Esophagus muscularis mucosa (tissue), 4 donors: ENCODE measurements around the gene KLHL12. TPM values are rescaled to one million over a fixed set of nuclear protein-coding genes. Genes with fewer than 3 reads are reported as not detected.

ENCODE experiments used
- DNase-seq: peaks from one replicate; pipeline ENCODE4 v3.0.0-alpha.2; 2017; ENCODE audit errors: extremely low spot score
- H3K27ac ChIP-seq, 4 donors: fragments of 200-600 bp; sonication (generic); replicated peaks in 1 of 4; 1 replicate in 3 of 4; 2 replicates in 1 of 4; pipeline ENCODE4 v1.5.1; 2016 to 2019; ENCODE audit warnings: mild to moderate bottlenecking in 1 of 4
- H3K27me3 ChIP-seq, 4 donors: fragments of 200-600 bp; sonication (generic); one replicate each; pipeline versions ENCODE4 v1.5.1 to v1.6.0; 2016 to 2019
- H3K36me3 ChIP-seq, 4 donors: fragments of 200-600 bp; sonication (generic); one replicate each; pipeline ENCODE4 v1.5.1; 2016 to 2019
- H3K4me1 ChIP-seq, 4 donors: fragments of 200-600 bp; sonication (generic); one replicate each; pipeline ENCODE4 v1.5.1; 2016 to 2019
- H3K4me3 ChIP-seq, 4 donors: fragments of 200-600 bp; sonication (generic); 1 replicate in 2 of 4; 2 replicates in 2 of 4; pipeline ENCODE4 v1.5.1; 2016 to 2019; ENCODE audit warnings: mild to moderate bottlenecking in 4 of 4, moderate library complexity in 1 of 4
- H3K9me3 ChIP-seq, 4 donors: fragments of 200-600 bp; sonication (generic); 1 replicate in 3 of 4; 2 replicates in 1 of 4; pipeline ENCODE4 v1.5.1; 2016 to 2019
- EP300 ChIP-seq: sonication (generic); formaldehyde crosslinking; IDR thresholded peaks from one replicate; pipeline ENCODE4 v1.6.1; 2017; ENCODE audit warnings: antibody characterized with exemption
- POLR2A ChIP-seq: fragments of 450-650 bp; IDR thresholded peaks from one replicate; pipeline ENCODE4 v1.6.1; 2017; ENCODE audit warnings: antibody characterized with exemption, moderate library complexity, mild to moderate bottlenecking, low read depth
- POLR2AphosphoS5 ChIP-seq, 2 donors: sonication (generic); formaldehyde crosslinking; IDR thresholded peaks; one replicate each; pipeline ENCODE4 v1.6.1; 2017; ENCODE audit warnings: antibody characterized with exemption in 2 of 2
- WGBS: methylation state at CpG from one replicate; pipeline ENCODE4 v1.1.5; 2018; 5-methylcytosine and 5-hydroxymethylcytosine counted together
- intact Hi-C: fragments of 100-400 bp; cut with DNase I; formaldehyde crosslinking; loops from one replicate; pipeline ENCODE4 v1.15.1; 2023
- total RNA-seq, 4 donors: library from RNA; depleted of rRNA; stranded (reverse); fragments of >200 nt; gene quantifications; one replicate each; pipeline versions ENCODE4 v1.1.0 to v1.2.1, GENCODE V29; 2016
- TF ChIP-seq, protein P1 (sequence below), 3 experiments: fragments of 200-600 bp in 2 of 3; fragments of 450-650 bp in 1 of 3; sonication (generic) in 2 of 3; IDR thresholded peaks; one replicate each; pipeline ENCODE4 v1.5.1; 2017 to 2019; ENCODE audit warnings: antibody characterized with exemption in 3 of 3, mild to moderate bottlenecking in 2 of 3, moderate library complexity in 1 of 3

The KLHL12 gene
- total RNA-seq, 4 donors from 2014 or later, result 16.7 to 22.4 (median 19.3) TPM

DNA sequence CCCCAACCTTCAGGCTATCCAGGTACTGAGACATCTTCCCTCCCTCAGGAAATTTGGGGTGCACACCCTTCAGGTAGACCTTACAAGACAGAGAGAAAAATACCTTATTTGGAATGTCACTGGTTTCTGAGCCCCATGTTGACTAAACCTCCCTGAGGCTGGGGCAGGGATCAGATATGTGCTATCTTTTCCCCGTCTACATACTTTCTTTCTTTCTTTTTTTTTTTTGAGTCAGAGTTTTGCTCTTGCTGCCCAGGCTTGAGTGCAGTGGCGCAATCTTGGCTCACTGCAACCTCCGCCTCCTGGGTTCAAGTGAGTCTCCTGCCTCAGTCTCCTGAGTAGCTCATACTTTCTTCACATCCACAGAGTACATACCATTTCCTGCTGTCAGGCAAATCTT is 38.4 kb upstream of the KLHL12 start:
- no peak for DNase-seq
- no peak overlapping the region for H3K4me3 ChIP-seq
- peak overlapping the region in 1 of 4 donors; percentile 95 for H3K27ac ChIP-seq
- H3K36me3 ChIP-seq, result peaks cover 13 to 44% (median 41%) of the 10 kb centered on the region in 4 donors
- TF ChIP-seq POLR2AphosphoS5 (IDR thresholded peaks at IDR 0.05), result no peak
- no peak for TF ChIP-seq POLR2A
- H3K27me3 ChIP-seq, result no peaks in the 10 kb centered on the region
- peaks cover 21 to 31% (median 23%) of the 10 kb centered on the region in 4 donors for H3K4me1 ChIP-seq
- WGBS, result 82% methylated on average over 3 of the region's 3 CpGs
- H3K9me3 ChIP-seq, result no peaks in the 10 kb centered on the region
- intact Hi-C loops, result loop anchor here (5.0 kb wide), 1 partner anchor 42 kb away; the partner anchor contains the start of gene TMEM183A

DNA sequence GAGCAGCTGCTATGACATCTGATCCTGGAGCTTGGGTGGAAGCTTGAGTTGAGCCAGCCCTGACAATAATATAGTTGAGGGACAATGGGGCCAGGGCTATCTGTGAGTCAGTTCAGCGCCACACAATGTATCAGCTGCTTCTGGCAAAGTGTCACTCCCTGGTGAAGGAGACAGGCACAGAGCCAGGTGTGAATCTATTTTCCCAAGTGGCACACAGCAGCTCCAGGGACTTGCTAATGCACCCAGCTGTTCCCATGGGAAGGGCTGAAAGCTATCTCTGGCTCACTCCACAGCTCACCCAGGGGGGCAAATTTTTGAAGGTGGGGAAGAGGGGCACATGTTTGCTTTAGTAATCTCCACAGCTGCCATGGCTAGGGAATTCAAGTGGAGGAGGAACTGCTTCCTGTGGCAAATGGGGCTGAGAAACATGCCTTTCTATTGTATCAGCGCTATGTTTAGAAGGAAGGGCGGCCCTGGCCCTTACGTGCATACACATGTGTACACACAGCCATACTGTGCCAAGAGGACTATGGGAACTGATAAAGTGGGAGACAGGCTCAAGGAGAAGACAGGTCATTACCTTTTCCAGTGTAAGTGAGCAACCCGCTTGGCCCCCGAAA is 37.9 kb upstream of the KLHL12 start:
- peaks cover 13 to 44% (median 41%) of the 10 kb centered on the region in 4 donors for H3K36me3 ChIP-seq
- no peak overlapping the region for H3K27ac ChIP-seq
- TF ChIP-seq EP300 (no peak), POLR2A (no peak), POLR2AphosphoS5 (IDR thresholded peaks at IDR 0.05) (no peak)
- TF ChIP-seq, protein P1, sequence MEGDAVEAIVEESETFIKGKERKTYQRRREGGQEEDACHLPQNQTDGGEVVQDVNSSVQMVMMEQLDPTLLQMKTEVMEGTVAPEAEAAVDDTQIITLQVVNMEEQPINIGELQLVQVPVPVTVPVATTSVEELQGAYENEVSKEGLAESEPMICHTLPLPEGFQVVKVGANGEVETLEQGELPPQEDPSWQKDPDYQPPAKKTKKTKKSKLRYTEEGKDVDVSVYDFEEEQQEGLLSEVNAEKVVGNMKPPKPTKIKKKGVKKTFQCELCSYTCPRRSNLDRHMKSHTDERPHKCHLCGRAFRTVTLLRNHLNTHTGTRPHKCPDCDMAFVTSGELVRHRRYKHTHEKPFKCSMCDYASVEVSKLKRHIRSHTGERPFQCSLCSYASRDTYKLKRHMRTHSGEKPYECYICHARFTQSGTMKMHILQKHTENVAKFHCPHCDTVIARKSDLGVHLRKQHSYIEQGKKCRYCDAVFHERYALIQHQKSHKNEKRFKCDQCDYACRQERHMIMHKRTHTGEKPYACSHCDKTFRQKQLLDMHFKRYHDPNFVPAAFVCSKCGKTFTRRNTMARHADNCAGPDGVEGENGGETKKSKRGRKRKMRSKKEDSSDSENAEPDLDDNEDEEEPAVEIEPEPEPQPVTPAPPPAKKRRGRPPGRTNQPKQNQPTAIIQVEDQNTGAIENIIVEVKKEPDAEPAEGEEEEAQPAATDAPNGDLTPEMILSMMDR (IDR thresholded peaks at IDR 0.05), result no peak
- intact Hi-C loops, result loop anchor here (5.0 kb wide), 1 partner anchor 42 kb away; the partner anchor contains the start of gene TMEM183A
- WGBS, result 83% methylated on average over 6 of the region's 6 CpGs
- H3K4me3 ChIP-seq, result no peak overlapping the region
- H3K27me3 ChIP-seq, result no peaks in the 10 kb centered on the region
- DNase-seq, result no peak
- H3K9me3 ChIP-seq, result no peaks in the 10 kb centered on the region
- peaks cover 21 to 31% (median 23%) of the 10 kb centered on the region in 4 donors for H3K4me1 ChIP-seq

DNA sequence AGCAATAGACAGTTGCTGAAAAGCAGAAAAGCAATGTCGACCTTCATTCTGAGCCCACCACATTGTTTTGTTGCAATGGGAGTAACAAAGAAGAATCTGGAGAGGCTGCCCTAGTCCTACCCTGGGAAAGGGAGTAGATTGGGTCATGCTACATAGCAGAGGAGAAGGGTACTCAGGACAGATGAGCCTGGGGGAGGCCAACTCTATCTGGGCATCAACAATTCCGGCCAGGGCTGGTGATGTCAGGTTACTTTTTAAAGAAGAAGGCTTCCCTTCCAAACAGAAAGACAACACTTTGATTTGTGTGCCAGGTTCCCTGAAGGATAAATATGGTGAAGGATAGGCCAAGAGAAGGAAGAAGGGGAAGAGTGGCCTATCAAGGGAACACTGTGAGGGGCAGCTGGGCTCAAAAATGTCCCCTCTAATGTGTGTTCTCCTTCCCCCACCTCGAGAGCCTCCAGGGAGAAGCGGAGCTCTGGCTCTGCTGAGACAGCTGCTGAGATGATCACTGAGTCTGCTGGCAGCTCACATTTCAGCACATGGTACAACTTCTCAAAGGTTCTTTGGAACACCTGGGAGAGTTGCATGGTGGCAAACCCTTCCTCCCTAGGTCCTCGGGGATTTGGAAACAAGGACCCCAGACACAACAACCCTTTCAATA is 34.3 kb upstream of the KLHL12 start:
- Histone ChIP-seq H3K4me1 (peaks cover 25 to 30% (median 28%) of the 10 kb centered on the region in 4 donors), H3K4me3 (no peak overlapping the region), H3K27ac (no peak overlapping the region), H3K27me3 (peaks cover 0 to 4% (median 0%) of the 10 kb centered on the region in 4 donors), H3K9me3 (no peaks in the 10 kb centered on the region), H3K36me3 (peaks cover 13 to 44% (median 41%) of the 10 kb centered on the region in 4 donors)
- WGBS, result 93% methylated on average over 5 of the region's 5 CpGs
- intact Hi-C loops, result no loop called here
- DNase-seq, result no peak
- TF ChIP-seq POLR2AphosphoS5 (IDR thresholded peaks at IDR 0.05) (no peak), POLR2A (no peak), EP300 (no peak)
- TF ChIP-seq, protein P1 (IDR thresholded peaks at IDR 0.05), result no peak

DNA sequence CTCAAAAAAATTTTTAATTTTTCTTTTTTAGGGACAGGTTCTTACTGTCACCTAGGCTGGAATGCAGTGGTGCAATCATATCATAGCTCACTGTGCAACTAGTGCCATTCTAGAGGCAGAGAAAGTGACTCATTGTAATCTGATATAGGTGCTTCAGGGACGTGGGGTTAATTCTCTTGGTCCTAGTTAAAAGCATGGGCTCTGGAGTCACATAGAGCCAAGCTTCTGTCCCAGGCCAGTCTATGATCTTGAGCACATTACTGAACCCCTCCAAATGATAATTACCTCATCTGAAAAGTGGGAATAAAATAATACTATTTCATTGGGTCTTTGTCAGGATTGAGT is 32.2 kb upstream of the KLHL12 start:
- Histone ChIP-seq H3K4me1 (peaks cover 38 to 43% (median 41%) of the 10 kb centered on the region in 4 donors), H3K9me3 (no peaks in the 10 kb centered on the region), H3K36me3 (peaks cover 13 to 37% (median 33%) of the 10 kb centered on the region in 4 donors), H3K4me3 (no peak overlapping the region), H3K27ac (no peak overlapping the region), H3K27me3 (peaks cover 0 to 4% (median 0%) of the 10 kb centered on the region in 4 donors)
- intact Hi-C loops, result no loop called here
- DNase-seq, result no peak
- 79% methylated on average over 1 of the region's 1 CpG for WGBS
- TF ChIP-seq POLR2AphosphoS5 (IDR thresholded peaks at IDR 0.05) (no peak), POLR2A (no peak), EP300 (no peak)
- TF ChIP-seq, protein P1 (IDR thresholded peaks at IDR 0.05), result no peak

DNA sequence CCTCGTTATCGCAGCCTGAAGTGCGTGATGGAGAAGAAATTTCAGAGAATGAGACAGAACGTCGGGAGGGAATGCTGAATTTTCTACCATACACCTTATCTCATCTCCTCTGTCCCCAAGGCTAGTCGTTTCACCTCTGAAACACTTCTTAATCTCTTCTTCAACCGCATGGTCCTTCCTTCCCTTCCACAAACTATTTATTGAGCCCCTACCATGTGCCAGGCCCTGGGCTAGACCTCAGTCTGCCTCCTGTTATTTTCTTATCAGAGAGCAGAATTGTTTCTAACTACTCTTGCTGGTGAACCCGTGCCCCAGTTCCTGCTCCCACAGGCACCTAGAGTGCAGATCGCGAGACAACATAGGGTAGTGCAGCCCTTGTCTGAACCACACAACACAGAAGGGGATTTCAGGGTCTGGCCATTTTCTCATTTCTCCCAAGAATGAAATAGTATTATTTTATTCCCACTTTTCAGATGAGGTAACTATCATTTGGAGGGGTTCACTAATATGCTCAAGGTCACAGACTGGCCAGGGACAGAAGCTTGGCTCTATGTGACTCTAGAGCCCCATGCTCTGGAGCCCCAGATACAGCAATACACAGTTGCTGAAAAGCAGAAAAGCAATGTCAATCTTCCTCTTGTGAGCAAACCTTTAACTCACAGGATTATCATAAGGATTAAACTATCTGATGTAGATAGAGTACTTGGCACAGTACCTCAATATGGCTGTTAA is 31.7 kb upstream of the KLHL12 start:
- Histone ChIP-seq H3K27me3 (peaks cover 0 to 4% (median 0%) of the 10 kb centered on the region in 4 donors), H3K27ac (peak overlapping the region; percentile 90 to 97 (median 95)), H3K9me3 (no peaks in the 10 kb centered on the region), H3K4me3 (peak overlapping the region; percentile 87 to 100 (median 95)), H3K36me3 (peaks cover 13 to 32% (median 29%) of the 10 kb centered on the region in 4 donors), H3K4me1 (peaks cover 44 to 47% (median 46%) of the 10 kb centered on the region in 4 donors)
- no peak for TF ChIP-seq POLR2A
- TF ChIP-seq, protein P1 (IDR thresholded peaks at IDR 0.05), result no peak
- TF ChIP-seq POLR2AphosphoS5 (IDR thresholded peaks at IDR 0.05), result no peak
- TF ChIP-seq EP300, result no peak
- intact Hi-C loops, result no loop called here
- 4% methylated on average over 10 of the region's 10 CpGs for WGBS
- DNase-seq, result no peak
